Parietal lobe (tissue), 2 donors: ENCODE measurements around the gene FMOD. TPM values are rescaled to one million over a fixed set of nuclear protein-coding genes. Genes with fewer than 3 reads are reported as not detected.

Experiments
- small RNA-seq: library from RNA; depleted of rRNA; stranded (forward); fragments of <200 nt; gene quantifications from one replicate; pipeline ENCODE3, GENCODE V24; 2014; ENCODE audit warnings: low replicate concordance
- total RNA-seq: library from RNA; depleted of rRNA; stranded (reverse); fragments of >200 nt; gene quantifications from one replicate; pipeline ENCODE4 v1.2.3, GENCODE V29; 2014

The FMOD gene
- total RNA-seq: not detected

DNA sequence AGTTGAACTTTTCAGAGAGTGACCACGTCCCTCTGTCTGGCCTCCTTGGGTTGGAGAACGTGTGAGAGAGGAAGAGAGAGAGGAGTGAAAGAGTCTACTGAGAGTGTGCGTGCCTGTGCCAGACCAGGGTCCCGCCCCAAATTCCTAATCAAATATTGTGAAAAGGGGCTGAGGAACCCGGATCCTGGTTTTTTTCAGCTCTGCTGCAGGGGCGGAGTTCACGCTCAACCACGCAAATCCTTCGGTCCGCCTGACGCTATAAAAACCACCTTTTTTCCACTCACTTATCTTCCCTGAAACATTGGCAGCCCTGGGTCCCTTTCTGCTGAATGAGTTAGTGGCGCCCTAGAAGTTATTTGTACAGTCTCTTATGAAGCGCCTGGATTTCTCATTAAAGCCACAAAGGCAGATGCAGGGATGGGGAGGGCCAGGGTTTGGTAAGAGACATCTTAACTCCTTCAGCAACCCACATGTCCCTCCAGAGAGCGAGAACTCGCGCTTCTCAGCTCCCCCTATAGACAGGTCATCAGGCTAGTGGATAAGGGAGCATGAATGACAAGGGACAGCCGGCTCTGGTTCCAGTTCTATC lies at the start of gene FMOD:
Gene FMOD, minus strand, starts transcription at position 86 of the 589 bp plus-strand sequence. CDS start 2,852 bp downstream, outside the sequence.

DNA sequence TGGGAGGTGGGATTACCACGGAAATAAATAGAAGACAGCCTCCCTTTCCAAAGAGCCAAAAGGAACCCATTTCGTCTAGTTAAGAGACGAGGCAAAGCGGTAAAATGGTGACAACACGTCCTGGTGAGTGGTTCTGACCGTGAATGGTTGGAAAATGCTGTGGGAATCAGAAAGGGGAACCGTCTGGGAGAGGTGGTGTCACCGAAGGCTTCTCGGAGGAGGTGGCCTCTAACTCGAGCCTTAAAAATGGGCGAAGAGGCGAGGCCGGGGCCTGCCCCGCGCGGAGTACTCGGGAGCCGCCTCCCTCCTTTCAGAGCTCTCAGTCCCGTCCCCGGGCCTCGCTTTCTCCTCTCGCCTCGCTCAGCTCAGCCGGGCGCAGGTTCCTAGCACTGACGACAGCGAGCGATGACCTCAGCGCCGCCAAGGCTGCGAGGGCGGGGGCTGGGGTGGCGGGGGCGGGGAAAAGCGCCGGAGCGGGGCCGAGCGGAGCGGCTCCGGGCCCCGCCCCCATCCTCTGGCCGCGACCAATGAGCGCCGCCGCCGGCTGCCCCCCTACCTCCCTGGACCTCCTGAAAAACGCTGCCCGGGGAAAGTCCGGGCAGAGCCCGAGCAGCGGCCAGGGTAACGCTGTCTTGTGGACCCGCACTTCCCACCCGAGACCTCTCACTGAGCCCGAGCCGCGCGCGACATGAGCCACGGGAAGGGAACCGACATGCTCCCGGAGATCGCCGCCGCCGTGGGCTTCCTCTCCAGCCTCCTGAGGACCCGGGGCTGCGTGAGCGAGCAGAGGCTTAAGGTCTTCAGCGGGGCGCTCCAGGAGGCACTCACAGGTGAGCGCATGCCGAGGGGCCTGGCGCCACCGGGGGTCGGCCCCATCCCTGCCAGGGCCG lies 45.8 kb downstream of the FMOD start, which contains the start of gene BTG2:
Gene BTG2, plus strand, starts transcription at position 601 of the 890 bp plus-strand sequence. Its CDS starts 88 bp downstream, at position 689.

Small RNAs within 50 kb of the gene (small RNA-seq; reads per million reads assigned to genes)
- gene AL359837.1 (not detected), gene RNU6-487P (not detected)

Other genes with a start within 250 kb of the FMOD start
- 21.9 TPM for gene ADORA1, start 223.4 kb downstream of the FMOD start, total RNA-seq
- not detected for gene MYBPH, start 175.3 kb downstream of the FMOD start, total RNA-seq
- gene CHI3L1, start 164.4 kb downstream of the FMOD start, total RNA-seq: 0.63 TPM
- not detected for gene CHIT1, start 121.4 kb downstream of the FMOD start, total RNA-seq
- 8.5 TPM for gene BTG2, start 45.6 kb downstream of the FMOD start, total RNA-seq
- gene PRELP, start 124.7 kb upstream of the FMOD start, total RNA-seq: under 0.01 TPM
- not detected for gene OPTC, start 143.0 kb upstream of the FMOD start, total RNA-seq